HepG2 (cell line): Measurements from ENCODE around the gene NMU. TPM values are rescaled to one million over a fixed set of nuclear protein-coding genes. Genes with fewer than 3 reads are reported as not detected.

Experiments used
- ARNT ChIP-seq: fragments of 450-650 bp; IDR thresholded peaks from 2 replicates; pipeline ENCODE4 v1.6.1; 2017
- CBX1 ChIP-seq: IDR thresholded peaks from one replicate; pipeline ENCODE4 v1.6.1; 2016; ENCODE audit warnings: antibody characterized with exemption, low read depth
- GPBP1L1 ChIP-seq: sonication (generic); formaldehyde crosslinking; IDR thresholded peaks from 2 replicates; pipeline ENCODE4 v1.5.0; 2020; ENCODE audit warnings: mild to moderate bottlenecking, missing genetic modification reagents
- GPN1 ChIP-seq: sonication (generic); formaldehyde crosslinking; IDR thresholded peaks from 2 replicates; pipeline ENCODE4 v1.5.1; 2020; ENCODE audit warnings: missing genetic modification reagents, borderline replicate concordance
- MYC ChIP-seq: sonication (generic); formaldehyde crosslinking; IDR thresholded peaks from 2 replicates; pipeline ENCODE4 v1.9.0; 2021; ENCODE audit warnings: missing genetic modification reagents, borderline replicate concordance
- PHF21A ChIP-seq: sonication (generic); formaldehyde crosslinking; IDR thresholded peaks from 2 replicates; pipeline ENCODE4 v1.5.0; 2020; ENCODE audit warnings: mild to moderate bottlenecking, missing genetic modification reagents
- SKI ChIP-seq: fragments of 450-650 bp; IDR thresholded peaks from one replicate; pipeline ENCODE4 v1.6.1; 2018; ENCODE audit warnings: mild to moderate bottlenecking; ENCODE audit not compliant: partially characterized antibody
- SRSF1 ChIP-seq: fragments of 200-400 bp; formaldehyde crosslinking; optimal IDR thresholded peaks from 2 replicates; pipeline ENCODE3; 2017; ENCODE audit warnings: mild to moderate bottlenecking, low read depth, low read length, moderate library complexity
- SRY ChIP-seq: sonication (generic); formaldehyde crosslinking; IDR thresholded peaks from 2 replicates; pipeline ENCODE4 v1.8.0; 2022; ENCODE audit warnings: mild to moderate bottlenecking, missing genetic modification reagents
- TAF1 ChIP-seq: sonication (generic); formaldehyde crosslinking; IDR thresholded peaks from 2 replicates; pipeline ENCODE4 v1.4.0; 2020; ENCODE audit warnings: missing genetic modification reagents
- TCF7L2 ChIP-seq: IDR thresholded peaks from 2 replicates; pipeline ENCODE4 v1.6.1; 2011; ENCODE audit warnings: mild to moderate bottlenecking, low read depth, low read length, moderate library complexity
- YEATS2 ChIP-seq: sonication (generic); formaldehyde crosslinking; IDR thresholded peaks from 2 replicates; pipeline ENCODE4 v1.4.0; 2020; ENCODE audit warnings: missing genetic modification reagents, borderline replicate concordance
- ZNF143 ChIP-seq: sonication (generic); formaldehyde crosslinking; IDR thresholded peaks from 2 replicates; pipeline ENCODE4 v1.4.0; 2020; ENCODE audit warnings: missing genetic modification reagents
- ZNF296 ChIP-seq: sonication (generic); formaldehyde crosslinking; conservative IDR thresholded peaks from 2 replicates; pipeline ENCODE4 v1.5.0; 2020; ENCODE audit warnings: mild to moderate bottlenecking, missing genetic modification reagents
- ZNF337 ChIP-seq: sonication (generic); formaldehyde crosslinking; IDR thresholded peaks from 2 replicates; pipeline ENCODE4 v1.5.1; 2020; ENCODE audit warnings: missing genetic modification reagents, low read depth, mild to moderate bottlenecking, borderline replicate concordance
- ZNF44 ChIP-seq: sonication (generic); formaldehyde crosslinking; IDR thresholded peaks from 2 replicates; pipeline ENCODE4 v1.5.1; 2020; ENCODE audit warnings: mild to moderate bottlenecking, missing genetic modification reagents
- ZNF564 ChIP-seq: sonication (generic); formaldehyde crosslinking; IDR thresholded peaks from 2 replicates; pipeline ENCODE4 v1.8.1; 2023; ENCODE audit warnings: mild to moderate bottlenecking, missing genetic modification reagents
- ZNF615 ChIP-seq: sonication (generic); formaldehyde crosslinking; IDR thresholded peaks from 2 replicates; pipeline ENCODE4 v1.5.0; 2020; ENCODE audit warnings: mild to moderate bottlenecking, missing genetic modification reagents, borderline replicate concordance
- ZNF616 ChIP-seq: sonication (generic); formaldehyde crosslinking; IDR thresholded peaks from 2 replicates; pipeline ENCODE4 v1.5.0; 2020; ENCODE audit warnings: low read depth, mild to moderate bottlenecking, missing genetic modification reagents
- ZNF772 ChIP-seq: sonication (generic); formaldehyde crosslinking; IDR thresholded peaks from 2 replicates; pipeline ENCODE4 v1.5.0; 2020; ENCODE audit warnings: mild to moderate bottlenecking, missing genetic modification reagents
- ZNF891 ChIP-seq: sonication (generic); formaldehyde crosslinking; IDR thresholded peaks from 2 replicates; pipeline ENCODE4 v1.5.0; 2020; ENCODE audit warnings: mild to moderate bottlenecking, missing genetic modification reagents
- polyA plus RNA-seq, 8 experiments: library from polyadenylated mRNA; depleted of rRNA in 3 of 8; stranded (reverse) in 7 of 8; unstranded in 1 of 8; fragments of >200 nt; fragmentation: Illumina TruSeq in 4 of 8; extraction: Trizol in 4 of 8; gene quantifications; 2 replicates each; pipeline versions ENCODE4 v1.2.1 to v1.2.3, GENCODE V29; 2011 to 2016; ENCODE audit warnings: low read depth in 4 of 8, missing spikeins in 1 of 8, mixed read lengths in 1 of 8; ENCODE audit not compliant: insufficient read depth in 1 of 8
- total RNA-seq, 5 experiments: library from RNA; depleted of rRNA; stranded (reverse); fragments of >200 nt; fragmentation: Illumina TruSeq; extraction: Trizol; gene quantifications; 2 replicates each; pipeline ENCODE4 v1.2.3, GENCODE V29; 2016; ENCODE audit warnings: low read depth in 1 of 5
- TF ChIP-seq, protein P1 (sequence below): sonication (generic); formaldehyde crosslinking; IDR thresholded peaks from 2 replicates; pipeline ENCODE4 v1.5.0; 2020; ENCODE audit warnings: mild to moderate bottlenecking, missing genetic modification reagents, borderline replicate concordance
- TF ChIP-seq, protein P2 (sequence below): sonication (generic); formaldehyde crosslinking; IDR thresholded peaks from 2 replicates; pipeline ENCODE4 v1.5.0; 2020; ENCODE audit warnings: missing genetic modification reagents
- TF ChIP-seq, protein P3 (sequence below): sonication (generic); formaldehyde crosslinking; IDR thresholded peaks from 2 replicates; pipeline ENCODE4 v1.4.0; 2020; ENCODE audit warnings: missing genetic modification reagents, mild to moderate bottlenecking, borderline replicate concordance

Gene NMU
- total and polyA plus RNA-seq, 2 of the 13 experiments (the other 11 are each of a cell fraction or from before 2014, with no cell fraction given) = not detected

DNA sequence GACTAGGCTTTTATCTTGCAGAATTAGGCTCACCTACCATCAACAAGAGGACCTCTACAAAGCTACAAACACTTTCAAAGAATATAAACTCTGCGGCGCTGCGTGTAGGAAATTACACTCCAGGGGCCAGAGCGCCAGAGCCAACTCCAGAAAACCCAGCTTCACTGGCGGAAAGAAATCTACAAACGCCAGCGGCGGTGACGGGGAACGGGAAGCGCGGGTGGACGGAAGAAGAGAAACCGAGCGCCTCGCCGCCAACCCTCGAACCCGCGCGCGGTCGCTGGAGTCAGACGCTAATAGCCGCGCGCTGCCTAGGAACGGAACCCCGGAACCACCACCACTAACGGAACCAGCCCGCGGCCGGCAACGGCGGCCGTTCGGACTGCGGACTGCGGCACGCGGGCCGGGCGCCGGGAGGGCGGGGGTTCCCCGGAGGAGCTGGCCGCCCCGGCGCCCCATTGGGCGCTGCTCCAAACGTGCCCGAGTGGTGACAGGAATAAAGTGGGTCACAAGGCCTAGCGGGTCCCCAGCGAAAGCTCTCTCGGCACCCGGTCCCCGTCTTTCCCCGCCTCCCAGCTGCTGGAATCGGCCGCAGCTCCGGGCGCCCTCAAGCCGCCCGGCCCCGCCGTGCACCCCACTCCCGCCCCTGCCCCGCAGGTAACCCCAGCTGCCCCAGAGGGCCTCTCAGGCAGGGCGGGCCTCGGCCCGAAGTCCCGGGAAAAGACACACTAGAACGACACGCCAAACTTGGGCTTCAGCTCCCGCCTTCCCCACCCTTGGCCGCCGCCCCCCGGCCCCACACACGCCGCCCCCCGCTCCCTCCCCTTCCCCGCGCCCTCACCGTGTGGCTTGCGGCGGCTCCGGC is 90.2 kb downstream of the NMU start (continued):
- TF ChIP-seq GPBP1L1 (CRISPR knock-in tag) (no peak), ZNF772 (CRISPR knock-in tag) (peak; percentile 43; the same call in 1 of the 2 replicates), TCF7L2 (no peak), SRY (CRISPR knock-in tag) (peak; percentile 47; the same call in 1 of the 2 replicates), ZNF337 (CRISPR knock-in tag) (peak; percentile 50; the same call in 1 of the 2 replicates), SRSF1 (no peak), ZNF143 (CRISPR knock-in tag) (no peak), ZNF564 (CRISPR knock-in tag) (peak; percentile 77; the same call in 1 of the 2 replicates), ARNT (no peak), PHF21A (CRISPR knock-in tag) (peak; percentile 83), TAF1 (CRISPR knock-in tag) (peak; percentile 64), ZNF44 (CRISPR knock-in tag) (0 out of 2 replicates have a peak, but pooled peaks have one; percentile 51), ZNF891 (CRISPR knock-in tag) (peak; percentile 76; the same call in 1 of the 2 replicates), SKI (no peak), MYC (CRISPR knock-in tag) (peak; percentile 58; the same call in 1 of the 2 replicates), ZNF296 (CRISPR knock-in tag) (no peak), GPN1 (no peak), ZNF615 (CRISPR knock-in tag) (no peak), CBX1 (no peak), ZNF616 (CRISPR knock-in tag) (no peak), YEATS2 (CRISPR knock-in tag) (no peak)
- TF ChIP-seq, protein P1, sequence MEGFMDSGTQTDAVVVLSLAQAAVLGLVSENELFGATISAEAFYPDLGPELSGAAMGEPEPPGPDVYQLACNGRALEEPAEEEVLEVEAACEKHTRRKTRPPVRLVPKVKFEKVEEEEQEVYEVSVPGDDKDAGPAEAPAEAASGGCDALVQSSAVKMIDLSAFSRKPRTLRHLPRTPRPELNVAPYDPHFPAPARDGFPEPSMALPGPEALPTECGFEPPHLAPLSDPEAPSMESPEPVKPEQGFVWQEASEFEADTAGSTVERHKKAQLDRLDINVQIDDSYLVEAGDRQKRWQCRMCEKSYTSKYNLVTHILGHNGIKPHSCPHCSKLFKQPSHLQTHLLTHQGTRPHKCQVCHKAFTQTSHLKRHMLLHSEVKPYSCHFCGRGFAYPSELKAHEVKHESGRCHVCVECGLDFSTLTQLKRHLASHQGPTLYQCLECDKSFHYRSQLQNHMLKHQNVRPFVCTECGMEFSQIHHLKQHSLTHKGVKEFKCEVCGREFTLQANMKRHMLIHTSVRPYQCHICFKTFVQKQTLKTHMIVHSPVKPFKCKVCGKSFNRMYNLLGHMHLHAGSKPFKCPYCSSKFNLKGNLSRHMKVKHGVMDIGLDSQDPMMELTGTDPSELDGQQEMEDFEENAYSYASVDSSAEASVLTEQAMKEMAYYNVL (CRISPR knock-in tag) = peak; percentile 43; the same call in 1 of the 2 replicates
- TF ChIP-seq, protein P2, sequence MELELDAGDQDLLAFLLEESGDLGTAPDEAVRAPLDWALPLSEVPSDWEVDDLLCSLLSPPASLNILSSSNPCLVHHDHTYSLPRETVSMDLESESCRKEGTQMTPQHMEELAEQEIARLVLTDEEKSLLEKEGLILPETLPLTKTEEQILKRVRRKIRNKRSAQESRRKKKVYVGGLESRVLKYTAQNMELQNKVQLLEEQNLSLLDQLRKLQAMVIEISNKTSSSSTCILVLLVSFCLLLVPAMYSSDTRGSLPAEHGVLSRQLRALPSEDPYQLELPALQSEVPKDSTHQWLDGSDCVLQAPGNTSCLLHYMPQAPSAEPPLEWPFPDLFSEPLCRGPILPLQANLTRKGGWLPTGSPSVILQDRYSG (CRISPR knock-in tag) = no peak
- TF ChIP-seq, protein P3, sequence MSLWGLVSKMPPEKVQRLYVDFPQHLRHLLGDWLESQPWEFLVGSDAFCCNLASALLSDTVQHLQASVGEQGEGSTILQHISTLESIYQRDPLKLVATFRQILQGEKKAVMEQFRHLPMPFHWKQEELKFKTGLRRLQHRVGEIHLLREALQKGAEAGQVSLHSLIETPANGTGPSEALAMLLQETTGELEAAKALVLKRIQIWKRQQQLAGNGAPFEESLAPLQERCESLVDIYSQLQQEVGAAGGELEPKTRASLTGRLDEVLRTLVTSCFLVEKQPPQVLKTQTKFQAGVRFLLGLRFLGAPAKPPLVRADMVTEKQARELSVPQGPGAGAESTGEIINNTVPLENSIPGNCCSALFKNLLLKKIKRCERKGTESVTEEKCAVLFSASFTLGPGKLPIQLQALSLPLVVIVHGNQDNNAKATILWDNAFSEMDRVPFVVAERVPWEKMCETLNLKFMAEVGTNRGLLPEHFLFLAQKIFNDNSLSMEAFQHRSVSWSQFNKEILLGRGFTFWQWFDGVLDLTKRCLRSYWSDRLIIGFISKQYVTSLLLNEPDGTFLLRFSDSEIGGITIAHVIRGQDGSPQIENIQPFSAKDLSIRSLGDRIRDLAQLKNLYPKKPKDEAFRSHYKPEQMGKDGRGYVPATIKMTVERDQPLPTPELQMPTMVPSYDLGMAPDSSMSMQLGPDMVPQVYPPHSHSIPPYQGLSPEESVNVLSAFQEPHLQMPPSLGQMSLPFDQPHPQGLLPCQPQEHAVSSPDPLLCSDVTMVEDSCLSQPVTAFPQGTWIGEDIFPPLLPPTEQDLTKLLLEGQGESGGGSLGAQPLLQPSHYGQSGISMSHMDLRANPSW (CRISPR knock-in tag) = no peak
